Measurements from ENCODE around the gene ARRDC3. TPM values are rescaled to one million over a fixed set of nuclear protein-coding genes. Genes with fewer than 3 reads are reported as not detected.
"Not testable (repeated sequence)": the region's sequence is repeated elsewhere in the genome, so short reads cannot be mapped to it uniquely, and the experiment has no call there.

Gene ARRDC3
- total RNA-seq, 1 donor from 2014 or later: 20.1 TPM

- intact Hi-C loops (cut with DNase I): no loop called here
- DNase-seq (ENCODE audit: low spot score): no peak
Observed at GRCh38 chr5:91331705-91332104, 51.4 kb downstream of the ARRDC3 start.

- intact Hi-C loops (cut with DNase I): no loop called here
- DNase-seq (ENCODE audit: low spot score): no peak
Observed at GRCh38 chr5:91329283-91329682, 53.8 kb downstream of the ARRDC3 start.

- intact Hi-C loops (cut with DNase I): no loop called here
- no peak for DNase-seq (ENCODE audit: low spot score)
Observed at GRCh38 chr5:91328743-91329142, 54.4 kb downstream of the ARRDC3 start.

GRCh38 chr5:91322981-91323380, 60.1 kb downstream of the ARRDC3 start:
- DNase-seq (ENCODE audit: low spot score); intact Hi-C loops (cut with DNase I): not testable (repeated sequence)

GRCh38 chr5:91319667-91320066, 63.5 kb downstream of the ARRDC3 start:
- DNase-seq (ENCODE audit: low spot score): no peak
- intact Hi-C loops (cut with DNase I): no loop called here

GRCh38 chr5:91318724-91319123, 64.4 kb downstream of the ARRDC3 start:
- intact Hi-C loops (cut with DNase I): no loop called here

More at GRCh38 chr5:91318724-91319123, 64.4 kb downstream of the ARRDC3 start:
- no peak for DNase-seq (ENCODE audit: low spot score)
